Small intestine (tissue), 7 donors: Measurements from ENCODE around the gene CLRN2. TPM values are rescaled to one million over a fixed set of nuclear protein-coding genes. Genes with fewer than 3 reads are reported as not detected.
"Not testable (repeated sequence)": the region's sequence is repeated elsewhere in the genome, so short reads cannot be mapped to it uniquely, and the experiment has no call there.

Source experiments
- DNase-seq, 2 donors: peaks; one replicate each; pipeline versions ENCODE4 v3.0.0 to v3.0.0-alpha.2; 2013
- FAIRE-seq: peaks from 2 replicates; lab custom pipeline; 2012; peaks lifted over from hg19 to GRCh38; lab: Jason Lieb, UNC
- H3K27ac ChIP-seq, 3 donors: one replicate each; pipeline ENCODE4 v1.5.1; 2013; ENCODE audit warnings: low read length in 2 of 3, mild to moderate bottlenecking in 2 of 3, control low read depth in 1 of 3, inconsistent platforms in 1 of 3, low read depth in 1 of 3, moderate library complexity in 1 of 3
- H3K27me3 ChIP-seq, 3 donors: one replicate each; pipeline ENCODE4 v1.6.1; 2013; ENCODE audit warnings: low read length in 3 of 3, inconsistent platforms in 1 of 3; ENCODE audit not compliant: control insufficient read depth in 3 of 3, insufficient read depth in 3 of 3
- H3K36me3 ChIP-seq, 3 donors: one replicate each; pipeline ENCODE4 v1.6.1; 2013; ENCODE audit warnings: low read length in 3 of 3, inconsistent platforms in 1 of 3, low read depth in 1 of 3, mild to moderate bottlenecking in 1 of 3, moderate library complexity in 1 of 3; ENCODE audit not compliant: control insufficient read depth in 3 of 3, insufficient read depth in 2 of 3
- H3K4me1 ChIP-seq, 3 donors: one replicate each; pipeline ENCODE4 v1.6.1; 2013; ENCODE audit warnings: low read length in 2 of 3, inconsistent platforms in 1 of 3, low read depth in 1 of 3, mild to moderate bottlenecking in 1 of 3, moderate library complexity in 1 of 3; ENCODE audit not compliant: control insufficient read depth in 3 of 3, insufficient read depth in 2 of 3
- H3K4me3 ChIP-seq, 3 donors: one replicate each; pipeline ENCODE4 v1.5.1; 2013; ENCODE audit warnings: low read length in 3 of 3, control low read depth in 1 of 3, inconsistent platforms in 1 of 3, low read depth in 1 of 3, mild to moderate bottlenecking in 1 of 3, moderate library complexity in 1 of 3
- H3K9me3 ChIP-seq, 2 donors: one replicate each; pipeline ENCODE4 v1.6.1; 2013; ENCODE audit warnings: low read depth in 1 of 2, low read length in 1 of 2; ENCODE audit not compliant: control insufficient read depth in 2 of 2, insufficient read depth in 1 of 2
- WGBS, 3 donors: extraction: QIAGEN DNeasy Blood & Tissue Kit; methylation state at CpG; one replicate each; pipeline ENCODE4 v1.1.7; 2013; 5-methylcytosine and 5-hydroxymethylcytosine counted together
- polyA plus RNA-seq, 4 donors: library from polyadenylated mRNA; stranded (reverse) in 3 of 4; unstranded in 1 of 4; fragments of 200-250 nt in 3 of 4; fragments of 120-200 nt in 1 of 4; gene quantifications; one replicate each; pipeline versions ENCODE4 v1.2.1 to v1.2.3, GENCODE V29; 2013
- donor health status: healthy with polysubstance abuse.
- donor health status: control.
- donor health status: control.
- donor health status: Bipolar disorder and iron deficiency.
- donor health status: healthy.

CLRN2 gene
- polyA plus RNA-seq, 4 donors = not detected

DNA sequence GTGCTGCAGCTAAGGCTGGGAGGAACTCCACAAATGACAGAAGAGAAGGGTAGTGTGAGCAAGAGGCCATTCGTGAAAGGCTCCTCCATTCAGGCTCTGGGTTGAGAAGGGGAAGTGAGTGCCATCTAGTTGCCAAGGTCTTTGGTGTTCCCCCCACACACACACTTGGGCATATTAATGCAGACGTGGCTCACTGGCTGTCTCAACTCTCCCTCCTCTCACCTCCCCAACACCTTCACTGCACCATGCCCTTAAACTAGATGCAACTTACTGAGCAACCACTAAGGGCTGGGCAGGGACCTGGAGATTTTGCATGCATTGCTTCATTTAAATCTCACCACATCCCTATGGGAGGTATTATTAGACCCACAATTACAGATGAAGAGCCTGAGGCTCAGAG, 8.7 kb downstream of the CLRN2 start:
- WGBS, 3 donors = 9 to 38% (median 27%) methylated on average over 1 to 2 of the region's 2 CpGs
- no peak overlapping the region for H3K4me3 ChIP-seq
- DNase-seq (no peak), FAIRE-seq (no peak)
- H3K9me3 ChIP-seq = no peaks in the 10 kb centered on the region
- no peaks in the 10 kb centered on the region for H3K27me3 ChIP-seq
- H3K36me3 ChIP-seq = no peaks in the 10 kb centered on the region
- no peaks in the 10 kb centered on the region for H3K4me1 ChIP-seq
- no peak overlapping the region for H3K27ac ChIP-seq

DNA sequence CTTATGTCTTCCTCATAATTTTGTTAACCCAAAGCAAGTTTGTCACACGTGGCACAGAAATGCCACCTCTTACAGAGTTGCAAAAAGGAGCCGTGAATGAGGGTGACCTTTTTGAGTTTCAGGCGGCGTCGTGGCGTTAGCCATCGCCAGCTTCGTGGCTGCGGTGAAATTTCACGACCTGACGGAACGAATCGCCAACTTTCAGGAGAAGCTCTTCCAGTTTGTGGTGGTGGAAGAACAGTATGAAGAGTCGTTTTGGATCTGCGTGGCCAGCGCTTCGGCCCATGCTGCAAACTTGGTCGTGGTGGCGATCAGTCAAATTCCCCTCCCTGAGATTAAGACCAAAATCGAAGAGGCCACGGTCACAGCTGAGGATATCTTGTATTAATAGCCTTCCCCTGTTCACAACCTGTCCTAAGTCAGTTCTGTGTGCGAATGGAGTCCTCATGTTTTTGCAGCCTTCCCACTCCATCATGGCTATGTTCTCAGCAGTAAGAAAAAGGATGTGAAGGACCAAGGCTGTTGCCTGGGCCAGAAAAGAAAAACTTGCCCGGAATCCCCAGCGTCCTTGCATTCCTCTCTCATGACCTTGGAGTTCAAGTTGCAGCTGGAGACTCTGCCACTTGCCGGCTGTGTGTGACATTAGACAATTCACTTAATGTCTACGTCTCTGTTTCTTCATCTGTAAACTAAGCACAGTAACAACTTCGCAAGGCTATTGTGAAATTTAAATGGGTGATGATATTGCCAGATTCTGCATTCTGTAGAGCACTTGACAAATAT, 11.9 kb downstream of the CLRN2 start:
- DNase-seq (no peak), FAIRE-seq (no peak)
- no peak overlapping the region for H3K4me3 ChIP-seq
- H3K27ac ChIP-seq = no peak overlapping the region
- H3K36me3 ChIP-seq = no peaks in the 10 kb centered on the region
- H3K9me3 ChIP-seq = no peaks in the 10 kb centered on the region
- WGBS, 3 donors = 85 to 88% (median 87%) methylated on average over 27 of the region's 27 CpGs
- no peaks in the 10 kb centered on the region for H3K4me1 ChIP-seq
- H3K27me3 ChIP-seq = peaks cover 0 to 2% (median 0%) of the 10 kb centered on the region in 3 donors

GRCh38 chr4:17528551-17529165, 13.7 kb downstream of the CLRN2 start:
- FAIRE-seq (no peak), DNase-seq (no peak)
- no peaks in the 10 kb centered on the region for H3K9me3 ChIP-seq
- H3K4me3 ChIP-seq = no peak overlapping the region
- H3K36me3 ChIP-seq = no peaks in the 10 kb centered on the region
- WGBS, 3 donors = 87 to 92% (median 89%) methylated on average over 10 of the region's 10 CpGs
- H3K4me1 ChIP-seq = no peaks in the 10 kb centered on the region
- no peak overlapping the region for H3K27ac ChIP-seq
- H3K27me3 ChIP-seq = peaks cover 0 to 5% (median 0%) of the 10 kb centered on the region in 3 donors

DNA sequence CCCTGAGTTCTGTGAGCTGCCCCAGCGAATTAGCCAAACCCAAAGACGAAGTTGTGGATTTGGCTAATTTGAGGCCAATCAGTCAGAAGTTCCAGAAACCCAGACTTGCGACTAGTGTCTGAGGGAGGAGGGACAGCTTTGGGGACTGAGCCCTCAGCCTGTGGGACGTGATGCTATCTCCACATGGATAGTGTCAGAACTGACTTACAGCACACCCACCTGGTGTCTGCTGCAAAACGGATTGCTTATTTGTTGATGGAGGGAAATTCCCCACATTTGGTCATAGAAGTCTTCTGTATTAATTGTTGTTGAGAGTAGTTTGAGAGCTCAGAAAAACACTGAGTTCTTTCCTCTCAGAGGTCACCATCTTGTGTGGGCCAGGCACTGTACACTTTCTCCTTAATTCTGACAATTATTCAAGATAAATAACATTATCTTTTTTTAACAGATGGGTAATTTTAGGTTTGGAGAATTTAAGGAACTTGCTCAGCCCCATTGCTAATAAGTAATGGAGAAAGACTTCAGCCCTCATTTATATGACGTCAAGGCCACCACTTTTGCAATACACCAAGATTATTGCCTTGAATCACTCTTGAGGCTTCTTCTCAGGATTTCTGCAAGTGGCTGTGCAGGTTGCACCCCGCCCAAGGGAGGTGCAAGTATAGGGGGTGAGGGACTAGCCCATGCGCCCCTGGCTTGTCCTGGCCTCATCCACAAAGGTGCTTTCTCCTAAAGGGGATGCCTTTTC, 16.7 kb downstream of the CLRN2 start:
- no peaks in the 10 kb centered on the region for H3K36me3 ChIP-seq
- peaks cover 0 to 3% of the 10 kb centered on the region in 2 donors for H3K9me3 ChIP-seq
- FAIRE-seq (no peak), DNase-seq (no peak)
- no peak overlapping the region for H3K27ac ChIP-seq
- no peak overlapping the region for H3K4me3 ChIP-seq
- peaks cover 0 to 5% (median 0%) of the 10 kb centered on the region in 3 donors for H3K27me3 ChIP-seq
- 64 to 74% (median 68%) methylated on average over 8 of the region's 8 CpGs for WGBS, 3 donors
- no peaks in the 10 kb centered on the region for H3K4me1 ChIP-seq

DNA sequence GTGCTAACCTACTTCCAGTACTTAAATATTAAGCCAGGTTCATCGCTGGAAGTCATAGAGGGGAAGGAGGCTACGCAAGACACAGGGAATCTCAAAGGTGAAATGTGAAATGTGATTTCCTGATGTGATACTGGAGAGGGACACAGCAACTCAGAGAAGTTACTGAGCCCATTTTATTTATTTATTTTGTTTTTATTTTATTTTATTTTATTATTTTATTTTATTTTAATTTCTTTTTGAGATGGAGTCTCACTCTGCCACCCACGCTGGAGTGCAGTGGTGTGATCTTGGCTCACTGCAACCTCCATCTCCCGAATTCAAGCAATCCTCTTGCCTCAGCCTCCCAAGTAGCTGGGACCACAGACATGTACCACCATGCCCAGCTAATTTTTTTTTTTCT, 19.7 kb downstream of the CLRN2 start:
- H3K27ac ChIP-seq = no peak overlapping the region
- DNase-seq (no peak), FAIRE-seq (no peak)
- H3K9me3 ChIP-seq = peaks cover 0 to 3% of the 10 kb centered on the region in 2 donors
- no peaks in the 10 kb centered on the region for H3K36me3 ChIP-seq
- WGBS, 3 donors = 92 to 97% (median 94%) methylated on average over 4 of the region's 4 CpGs
- no peak overlapping the region for H3K4me3 ChIP-seq
- H3K4me1 ChIP-seq = no peaks in the 10 kb centered on the region
- peaks cover 0 to 3% (median 0%) of the 10 kb centered on the region in 3 donors for H3K27me3 ChIP-seq

- H3K9me3 ChIP-seq = peaks cover 0 to 3% of the 10 kb centered on the region in 2 donors
- no peaks in the 10 kb centered on the region for H3K36me3 ChIP-seq
- no peak overlapping the region for H3K4me3 ChIP-seq
- no peak overlapping the region for H3K27ac ChIP-seq
- no peak for FAIRE-seq
- H3K4me1 ChIP-seq = no peaks in the 10 kb centered on the region
- DNase-seq = no peak
- WGBS, 3 donors = 43 to 72% (median 54%) methylated on average over 4 of the region's 4 CpGs
- peaks cover 0 to 3% (median 0%) of the 10 kb centered on the region in 3 donors for H3K27me3 ChIP-seq
Observed at GRCh38 chr4:17535242-17535641, 20.3 kb downstream of the CLRN2 start.

GRCh38 chr4:17535906-17536305, 20.9 kb downstream of the CLRN2 start:
- WGBS, 3 donors = 72 to 87% (median 80%) methylated on average over 3 of the region's 3 CpGs
- FAIRE-seq = no peak
- Histone ChIP-seq H3K9me3 (peaks cover 0 to 3% of the 10 kb centered on the region in 2 donors), H3K36me3 (no peaks in the 10 kb centered on the region), H3K27ac (no peak overlapping the region), H3K27me3 (peaks cover 0 to 3% (median 0%) of the 10 kb centered on the region in 3 donors), H3K4me1 (no peaks in the 10 kb centered on the region), H3K4me3 (no peak overlapping the region)
- no peak for DNase-seq

DNA sequence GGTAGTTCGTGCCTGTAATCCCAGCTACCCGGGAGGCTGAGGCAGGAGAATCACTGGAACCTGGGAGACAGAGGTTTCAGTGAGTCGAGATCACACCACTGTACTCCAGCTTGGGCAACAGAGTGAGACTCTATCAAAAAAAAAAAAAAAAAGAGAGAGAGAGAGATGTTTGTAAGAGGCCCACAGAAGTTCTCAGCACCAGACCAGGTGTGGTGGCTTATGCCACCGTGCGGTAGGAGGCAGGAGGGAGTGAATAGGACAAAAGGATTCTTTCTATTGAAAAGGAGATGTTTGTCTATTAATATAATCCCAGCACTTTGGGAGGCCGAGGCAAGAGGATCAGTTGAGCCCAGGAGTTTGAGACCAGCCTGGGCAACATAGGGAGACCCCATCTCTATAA, 22.1 kb downstream of the CLRN2 start:
- not testable (repeated sequence) for FAIRE-seq, DNase-seq
- 89 to 92% (median 91%) methylated on average over 6 of the region's 6 CpGs for WGBS, 3 donors

More for the DNA sequence above, 22.1 kb downstream of the CLRN2 start:
- not testable (repeated sequence) for H3K4me3 ChIP-seq, H3K27me3 ChIP-seq, H3K4me1 ChIP-seq, H3K36me3 ChIP-seq, H3K27ac ChIP-seq, H3K9me3 ChIP-seq
